ENCODE measurements around the gene RAI1.
A peak's percentile ranks its signal among the peaks of the same experiment; 100 is the strongest.

Gene RAI1

GRCh38 chr17:17767154-17767869 is 86.1 kb downstream of the RAI1 start:
- DNase-seq (ENCODE audit: low spot score): no peak

- no peak for DNase-seq (ENCODE audit: low spot score)
Measured at GRCh38 chr17:17767887-17768418, 86.7 kb downstream of the RAI1 start.

GRCh38 chr17:17768424-17769088 is 87.3 kb downstream of the RAI1 start:
- DNase-seq (ENCODE audit: low spot score): no peak

- DNase-seq (ENCODE audit: low spot score): no peak
Measured at GRCh38 chr17:17769869-17770631, 88.8 kb downstream of the RAI1 start.

- no peak for DNase-seq (ENCODE audit: low spot score)
Measured at GRCh38 chr17:17770632-17771044, 89.4 kb downstream of the RAI1 start.

GRCh38 chr17:17771498-17772201 is 90.4 kb downstream of the RAI1 start:
- DNase-seq (ENCODE audit: low spot score): no peak

GRCh38 chr17:17772231-17772630 is 91.0 kb downstream of the RAI1 start:
- DNase-seq (ENCODE audit: low spot score): no peak

GRCh38 chr17:17774009-17774881 is 93.0 kb downstream of the RAI1 start:
- DNase-seq (ENCODE audit: low spot score): no peak

GRCh38 chr17:17776889-17777288 is 95.6 kb downstream of the RAI1 start:
- DNase-seq (ENCODE audit: low spot score): no peak

GRCh38 chr17:17778308-17779014 is 97.2 kb downstream of the RAI1 start:
- peak; percentile 56 for DNase-seq (ENCODE audit: low spot score)

GRCh38 chr17:17779015-17779611 is 97.9 kb downstream of the RAI1 start:
- no peak for DNase-seq (ENCODE audit: low spot score)

- no peak for DNase-seq (ENCODE audit: low spot score)
Measured at GRCh38 chr17:17780922-17781590, 99.8 kb downstream of the RAI1 start.

- DNase-seq (ENCODE audit: low spot score): peak; percentile 71
Measured at GRCh38 chr17:17781591-17782496, 100.6 kb downstream of the RAI1 start.

- DNase-seq (ENCODE audit: low spot score): no peak
Measured at GRCh38 chr17:17782523-17783115, 101.4 kb downstream of the RAI1 start.

- DNase-seq (ENCODE audit: low spot score): peak; percentile 61
Measured at GRCh38 chr17:17783116-17783824, 102.0 kb downstream of the RAI1 start.

GRCh38 chr17:17783825-17784656 is 102.8 kb downstream of the RAI1 start:
- peak; percentile 42 for DNase-seq (ENCODE audit: low spot score)
